Right lobe of liver (tissue), 4 donors: ENCODE data around the gene LCE6A.

Source experiments
- CTCF ChIP-seq, 4 donors: fragments of 200-600 bp in 3 of 4; fragments of 450-650 bp in 1 of 4; IDR thresholded peaks; one replicate each; pipeline versions ENCODE4 v1.5.1 to v1.8.0; 2016 to 2022; ENCODE audit warnings: antibody characterized with exemption in 4 of 4, mild to moderate bottlenecking in 2 of 4
- POLR2A ChIP-seq: fragments of 450-650 bp; IDR thresholded peaks from one replicate; pipeline ENCODE4 v1.6.1; 2017; ENCODE audit warnings: antibody characterized with exemption, mild to moderate bottlenecking
- donor health status: DM: no; HTN: no; CAD: no.
- donor health status: DM: no; HTN: no; CAD: no.
- donor health status: DM: no; HTN: yes; CAD: no.

DNA sequence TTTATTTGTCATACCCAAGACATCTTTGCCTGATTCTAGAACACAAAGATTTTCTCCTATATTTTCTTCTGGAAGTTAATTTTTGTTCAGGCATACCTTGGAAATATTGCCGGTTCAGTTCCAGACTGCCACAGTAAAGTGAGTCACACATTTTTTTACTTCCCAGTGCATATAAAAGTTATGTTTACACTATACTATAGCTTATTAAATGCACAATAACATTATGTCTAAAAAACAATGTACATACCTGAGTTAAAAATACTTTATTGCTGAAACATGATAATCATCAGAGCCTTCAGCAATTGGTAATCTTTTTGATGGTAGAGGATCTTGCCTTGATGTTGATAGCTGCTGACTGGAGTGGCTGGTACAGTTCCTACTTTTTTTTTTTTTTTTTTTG lies 45.5 kb downstream of the LCE6A start:
- TF ChIP-seq POLR2A (no peak), CTCF (IDR thresholded peaks at IDR 0.05) (no peak)
